Thoracic aorta (tissue), 2 donors: Measurements from ENCODE around the gene ARSB. TPM values are rescaled to one million over a fixed set of nuclear protein-coding genes. Genes with fewer than 3 reads are reported as not detected.

ENCODE experiments used
- ATAC-seq: fragments of 150-250 bp; one replicate; pipeline ENCODE4 v1.8.0; 2017; ENCODE audit warnings: low read depth; ENCODE audit not compliant: insufficient number of reproducible peaks, low FRiP score
- DNase-seq: peaks from one replicate; pipeline ENCODE4 v3.0.0-alpha.2; 2020; ENCODE audit warnings: low spot score
- H3K27ac ChIP-seq, 2 donors: fragments of 200-600 bp; sonication (generic); 1 replicate in 1 of 2; 2 replicates in 1 of 2; pipeline ENCODE4 v1.5.1; 2016; ENCODE audit warnings: mild to moderate bottlenecking in 2 of 2, moderate library complexity in 2 of 2
- H3K27me3 ChIP-seq: fragments of 200-600 bp; sonication (generic); replicated peaks from 2 replicates; pipeline ENCODE4 v1.6.0; 2016; ENCODE audit warnings: mild to moderate bottlenecking; ENCODE audit not compliant: insufficient read depth
- H3K36me3 ChIP-seq: fragments of 200-600 bp; sonication (generic); one replicate; pipeline ENCODE4 v1.5.1; 2016
- H3K4me1 ChIP-seq, 2 donors: fragments of 200-600 bp; sonication (generic); 1 replicate in 1 of 2; 2 replicates in 1 of 2; pipeline versions ENCODE4 v1.5.1 to v1.6.0; 2016; ENCODE audit warnings: low read depth in 2 of 2, mild to moderate bottlenecking in 1 of 2; ENCODE audit not compliant: control insufficient read depth in 1 of 2
- H3K4me3 ChIP-seq: fragments of 200-600 bp; sonication (generic); 2 replicates; pipeline ENCODE4 v1.5.1; 2016; ENCODE audit warnings: mild to moderate bottlenecking
- H3K9me3 ChIP-seq: fragments of 200-600 bp; sonication (generic); 2 replicates; pipeline ENCODE4 v1.5.1; 2016
- CTCF ChIP-seq: fragments of 200-600 bp; sonication (generic); IDR thresholded peaks from one replicate; pipeline ENCODE4 v1.5.1; 2019; ENCODE audit warnings: antibody characterized with exemption
- total RNA-seq, 2 donors: library from RNA; depleted of rRNA; stranded (reverse); fragments of >200 nt; gene quantifications; one replicate each; pipeline versions ENCODE4 v1.1.0 to v1.2.3, GENCODE V29; 2016

Gene ARSB
- total RNA-seq, 2 donors from 2014 or later, result 26.1 to 36.0 TPM

GRCh38 chr5:78997090-78997489 is 12.0 kb upstream of the ARSB start:
- no peak overlapping the region for H3K4me3 ChIP-seq
- TF ChIP-seq CTCF, result no peak
- H3K9me3 ChIP-seq, result no peaks in the 10 kb centered on the region
- ATAC-seq (no peak), DNase-seq (no peak)
- no peaks in the 10 kb centered on the region for H3K36me3 ChIP-seq
- H3K27ac ChIP-seq, result no peak overlapping the region
- H3K27me3 ChIP-seq, result no peaks in the 10 kb centered on the region
- peaks cover 3 to 11% of the 10 kb centered on the region in 2 donors for H3K4me1 ChIP-seq

DNA sequence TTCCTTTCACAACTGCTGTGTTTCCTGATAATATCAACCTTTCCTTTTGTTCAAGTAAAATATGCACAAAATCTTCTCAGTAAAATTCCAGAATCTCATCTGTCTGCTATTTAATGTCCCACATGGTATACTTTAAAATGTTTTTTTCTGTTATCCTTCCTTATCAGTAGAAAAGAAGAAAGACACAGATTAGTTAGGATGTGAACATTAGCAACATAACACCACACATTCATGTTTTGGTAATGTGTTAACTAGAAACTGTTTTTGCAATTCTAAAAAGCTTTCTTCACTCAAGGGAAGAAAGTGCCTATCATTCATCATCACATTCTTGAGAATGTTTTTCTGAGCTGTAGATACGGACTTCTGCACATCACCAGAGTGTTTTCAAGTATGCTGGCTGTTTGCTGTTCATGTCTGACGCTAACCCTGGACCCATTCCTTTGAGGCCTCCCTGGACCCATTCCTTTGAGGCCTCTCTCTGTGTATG is 10.5 kb upstream of the ARSB start:
- Histone ChIP-seq H3K4me1 (no peaks in the 10 kb centered on the region), H3K27ac (no peak overlapping the region), H3K27me3 (no peaks in the 10 kb centered on the region), H3K9me3 (no peaks in the 10 kb centered on the region), H3K36me3 (no peaks in the 10 kb centered on the region), H3K4me3 (no peak overlapping the region)
- no peak for DNase-seq
- no peak for TF ChIP-seq CTCF
- no peak for ATAC-seq

DNA sequence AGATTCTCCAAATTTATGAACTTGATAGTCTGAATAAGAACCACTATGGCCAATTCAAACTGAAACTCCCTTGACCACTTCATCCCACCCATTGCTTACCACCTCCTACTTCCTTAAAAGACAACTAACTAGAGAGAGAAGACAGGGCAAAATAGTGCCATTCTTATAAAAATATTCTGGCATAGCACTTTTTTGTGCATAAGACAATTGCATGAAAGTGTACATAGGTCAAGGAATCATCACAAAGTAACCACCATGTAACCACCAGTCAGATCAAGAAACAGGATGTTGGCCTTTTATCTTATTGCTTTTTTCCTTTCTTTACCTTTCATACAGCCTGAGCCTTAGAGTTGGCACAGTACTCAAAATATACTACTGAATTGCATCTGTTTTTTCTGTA is 8.1 kb upstream of the ARSB start:
- ATAC-seq (no peak), DNase-seq (no peak)
- no peak overlapping the region for H3K4me3 ChIP-seq
- no peak for TF ChIP-seq CTCF
- H3K4me1 ChIP-seq, result no peaks in the 10 kb centered on the region
- H3K9me3 ChIP-seq, result no peaks in the 10 kb centered on the region
- no peaks in the 10 kb centered on the region for H3K27me3 ChIP-seq
- no peaks in the 10 kb centered on the region for H3K36me3 ChIP-seq
- H3K27ac ChIP-seq, result no peak overlapping the region

GRCh38 chr5:78992146-78992545 is 7.0 kb upstream of the ARSB start:
- DNase-seq, result no peak
- Histone ChIP-seq H3K27ac (no peak overlapping the region), H3K27me3 (no peaks in the 10 kb centered on the region), H3K4me1 (no peaks in the 10 kb centered on the region), H3K36me3 (no peaks in the 10 kb centered on the region), H3K4me3 (no peak overlapping the region), H3K9me3 (no peaks in the 10 kb centered on the region)
- no peak for TF ChIP-seq CTCF
- no peak for ATAC-seq

DNA sequence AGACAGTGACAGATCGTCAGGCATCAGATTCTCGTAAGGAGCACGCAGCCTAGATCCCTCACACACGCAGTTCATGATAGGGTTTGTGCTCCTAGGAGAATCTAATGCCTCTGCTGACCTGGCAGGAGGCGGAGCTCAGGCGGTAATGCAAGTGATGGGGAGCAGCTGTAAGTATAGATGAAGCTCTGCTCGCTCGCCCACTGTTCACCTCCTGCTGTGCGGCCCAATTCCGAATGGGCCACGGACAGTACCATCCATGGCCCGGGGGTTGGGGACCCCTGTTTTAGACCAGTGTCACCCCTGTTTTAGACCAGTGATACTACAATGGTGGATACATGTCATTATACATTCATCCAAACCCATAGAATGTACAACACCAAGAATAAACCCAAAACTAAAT is 4.0 kb upstream of the ARSB start:
- no peak overlapping the region for H3K27ac ChIP-seq
- no peak for TF ChIP-seq CTCF
- DNase-seq (no peak), ATAC-seq (no peak)
- H3K4me1 ChIP-seq, result peaks cover 3 to 7% of the 10 kb centered on the region in 2 donors
- no peaks in the 10 kb centered on the region for H3K27me3 ChIP-seq
- H3K9me3 ChIP-seq, result no peaks in the 10 kb centered on the region
- no peaks in the 10 kb centered on the region for H3K36me3 ChIP-seq
- H3K4me3 ChIP-seq, result no peak overlapping the region
